ENCODE measurements around the gene LYL1. TPM values are rescaled to one million over a fixed set of nuclear protein-coding genes. Genes with fewer than 3 reads are reported as not detected.

The LYL1 gene
- total and polyA plus RNA-seq, 9 of the 15 experiments (the other 6 are each of a cell fraction or from before 2014, with no cell fraction given): 1.3 to 266 (median 34.0) TPM

DNA sequence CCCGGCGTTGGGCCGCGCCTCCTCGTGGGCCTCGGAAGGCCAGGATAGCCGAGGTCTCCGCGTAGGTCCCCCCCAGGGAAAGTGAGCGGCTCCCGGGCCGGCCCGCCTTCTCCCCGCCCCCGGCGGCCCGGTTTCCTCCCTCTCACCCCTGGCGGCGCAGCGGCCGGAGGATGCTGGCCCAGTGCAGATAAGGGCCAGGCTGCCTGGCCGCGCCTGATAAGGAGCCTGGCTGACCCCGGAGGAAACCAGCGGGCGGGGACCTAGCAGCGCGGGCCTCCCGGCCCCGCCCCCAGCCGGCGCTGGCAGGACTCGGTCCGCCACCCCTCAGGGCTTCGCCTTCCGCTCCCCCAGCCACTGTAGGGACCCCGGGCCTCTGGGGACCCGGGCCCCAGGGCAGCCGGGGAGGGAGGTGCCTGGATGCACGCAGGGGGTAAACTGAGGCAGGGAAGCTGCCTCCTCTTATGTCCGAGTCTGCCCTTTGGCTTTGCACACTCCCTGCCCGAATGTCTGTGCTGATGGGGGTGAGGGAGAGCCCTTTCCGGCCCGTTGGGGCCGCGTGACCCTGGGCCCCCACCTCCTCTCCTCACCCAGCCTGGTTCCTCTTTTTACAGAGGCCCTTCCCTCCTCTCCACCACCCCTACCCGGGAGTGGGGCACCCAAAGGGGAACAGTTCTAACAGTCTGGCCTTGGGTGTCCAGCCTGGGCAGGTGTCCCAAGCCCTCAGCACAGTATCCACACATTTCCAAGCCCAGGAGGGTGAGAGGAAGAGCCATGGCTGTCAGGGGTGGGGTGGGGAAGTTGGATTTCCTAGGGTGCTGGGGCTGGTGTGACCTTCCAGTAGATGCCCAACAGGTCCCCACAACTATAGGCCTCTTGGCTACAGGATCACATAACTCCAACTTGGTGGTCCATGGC lies at the start of gene LYL1 (continued):
- TF ChIP-seq, protein P1, sequence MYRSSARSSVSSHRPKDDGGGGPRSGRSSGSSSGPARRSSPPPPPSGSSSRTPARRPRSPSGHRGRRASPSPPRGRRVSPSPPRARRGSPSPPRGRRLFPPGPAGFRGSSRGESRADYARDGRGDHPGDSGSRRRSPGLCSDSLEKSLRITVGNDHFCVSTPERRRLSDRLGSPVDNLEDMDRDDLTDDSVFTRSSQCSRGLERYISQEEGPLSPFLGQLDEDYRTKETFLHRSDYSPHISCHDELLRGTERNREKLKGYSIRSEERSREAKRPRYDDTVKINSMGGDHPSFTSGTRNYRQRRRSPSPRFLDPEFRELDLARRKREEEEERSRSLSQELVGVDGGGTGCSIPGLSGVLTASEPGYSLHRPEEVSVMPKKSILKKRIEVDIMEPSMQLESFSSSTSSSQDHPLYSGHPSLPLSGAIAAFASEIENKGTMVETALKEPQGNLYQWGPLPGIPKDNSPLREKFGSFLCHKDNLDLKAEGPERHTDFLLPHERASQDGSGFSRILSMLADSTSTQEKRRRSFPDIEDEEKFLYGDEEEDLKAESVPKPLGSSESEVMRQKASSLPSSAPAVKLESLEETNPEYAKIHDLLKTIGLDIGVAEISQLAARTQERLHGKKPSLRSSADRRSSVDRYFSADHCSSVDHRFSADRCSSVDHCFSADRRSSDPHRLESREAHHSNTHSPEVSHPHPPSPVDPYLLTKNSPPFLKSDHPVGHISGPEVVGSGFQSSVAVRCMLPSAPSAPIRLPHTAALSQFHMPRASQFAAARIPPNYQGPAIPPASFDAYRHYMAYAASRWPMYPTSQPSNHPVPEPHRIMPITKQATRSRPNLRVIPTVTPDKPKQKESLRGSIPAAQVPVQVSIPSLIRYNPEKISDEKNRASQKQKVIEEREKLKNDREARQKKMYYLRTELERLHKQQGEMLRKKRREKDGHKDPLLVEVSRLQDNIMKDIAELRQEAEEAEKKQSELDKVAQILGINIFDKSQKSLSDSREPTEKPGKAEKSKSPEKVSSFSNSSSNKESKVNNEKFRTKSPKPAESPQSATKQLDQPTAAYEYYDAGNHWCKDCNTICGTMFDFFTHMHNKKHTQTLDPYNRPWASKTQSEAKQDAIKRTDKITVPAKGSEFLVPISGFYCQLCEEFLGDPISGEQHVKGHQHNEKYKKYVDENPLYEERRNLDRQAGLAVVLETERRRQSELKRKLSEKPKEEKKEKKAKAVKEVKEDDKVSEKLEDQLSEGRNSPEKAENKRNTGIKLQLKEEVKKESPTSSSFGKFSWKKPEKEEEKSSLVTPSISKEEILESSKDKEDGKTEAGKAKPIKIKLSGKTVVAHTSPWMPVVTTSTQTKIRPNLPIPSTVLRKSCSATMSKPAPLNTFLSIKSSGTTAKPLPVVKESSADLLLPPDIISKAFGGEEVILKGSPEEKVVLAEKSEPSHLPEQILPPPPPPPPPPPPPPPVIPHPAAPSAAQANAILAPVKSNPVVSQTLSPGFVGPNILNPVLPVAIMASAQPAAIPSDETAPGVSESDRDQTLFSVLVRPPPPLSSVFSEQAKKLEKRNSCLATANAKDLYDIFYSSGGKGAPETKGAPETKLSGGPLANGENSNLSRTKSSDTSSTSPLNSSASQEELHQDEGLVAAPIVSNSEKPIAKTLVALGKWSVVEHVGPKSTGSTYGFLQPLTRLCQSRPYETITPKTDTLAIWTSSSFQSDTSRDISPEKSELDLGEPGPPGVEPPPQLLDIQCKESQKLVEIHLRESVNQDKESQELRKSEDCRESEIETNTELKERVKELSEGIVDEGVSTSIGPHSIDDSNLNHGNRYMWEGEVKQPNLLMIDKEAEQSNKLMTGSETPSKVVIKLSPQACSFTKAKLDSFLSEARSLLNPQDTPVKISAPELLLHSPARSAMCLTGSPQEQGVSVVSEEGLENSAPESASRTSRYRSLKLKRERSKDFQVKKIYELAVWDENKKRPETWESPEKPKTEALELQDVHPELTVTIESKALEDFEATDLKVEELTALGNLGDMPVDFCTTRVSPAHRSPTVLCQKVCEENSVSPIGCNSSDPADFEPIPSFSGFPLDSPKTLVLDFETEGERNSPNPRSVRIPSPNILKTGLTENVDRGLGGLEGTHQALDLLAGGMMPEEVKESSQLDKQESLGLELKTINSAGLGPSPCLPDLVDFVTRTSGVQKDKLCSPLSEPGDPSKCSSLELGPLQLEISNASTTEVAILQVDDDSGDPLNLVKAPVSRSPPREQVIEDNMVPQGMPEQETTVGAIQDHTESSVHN (IDR thresholded peaks at IDR 0.05; ENCODE audit: borderline replicate concordance in 1 of 2, low read depth in 1 of 2): 0 out of 4 replicates have a peak, but pooled peaks of 1 of the 2 experiments have one; percentile 14
- TF ChIP-seq, protein P2, sequence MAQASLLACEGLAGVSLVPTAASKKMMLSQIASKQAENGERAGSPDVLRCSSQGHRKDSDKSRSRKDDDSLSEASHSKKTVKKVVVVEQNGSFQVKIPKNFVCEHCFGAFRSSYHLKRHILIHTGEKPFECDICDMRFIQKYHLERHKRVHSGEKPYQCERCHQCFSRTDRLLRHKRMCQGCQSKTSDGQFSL (CRISPR knock-in tag; IDR thresholded peaks at IDR 0.05): peak; percentile 55; the same call in 1 of the 2 replicates
- TF ChIP-seq, protein P2 (tag; IDR thresholded peaks at IDR 0.05): peak in 1 of 2 experiments; percentile 62; a peak in 1 of 4 replicates

All from K562 (cell line).